NCI-H1436 treated with DMSO at 0.1 percent for 48 hours (cell line): ENCODE results near the gene C2orf72.

Experiments used
- DNase-seq: peaks from one replicate; lab custom pipeline; 2025; lab: John Stamatoyannopoulos, UW

Gene C2orf72

DNA sequence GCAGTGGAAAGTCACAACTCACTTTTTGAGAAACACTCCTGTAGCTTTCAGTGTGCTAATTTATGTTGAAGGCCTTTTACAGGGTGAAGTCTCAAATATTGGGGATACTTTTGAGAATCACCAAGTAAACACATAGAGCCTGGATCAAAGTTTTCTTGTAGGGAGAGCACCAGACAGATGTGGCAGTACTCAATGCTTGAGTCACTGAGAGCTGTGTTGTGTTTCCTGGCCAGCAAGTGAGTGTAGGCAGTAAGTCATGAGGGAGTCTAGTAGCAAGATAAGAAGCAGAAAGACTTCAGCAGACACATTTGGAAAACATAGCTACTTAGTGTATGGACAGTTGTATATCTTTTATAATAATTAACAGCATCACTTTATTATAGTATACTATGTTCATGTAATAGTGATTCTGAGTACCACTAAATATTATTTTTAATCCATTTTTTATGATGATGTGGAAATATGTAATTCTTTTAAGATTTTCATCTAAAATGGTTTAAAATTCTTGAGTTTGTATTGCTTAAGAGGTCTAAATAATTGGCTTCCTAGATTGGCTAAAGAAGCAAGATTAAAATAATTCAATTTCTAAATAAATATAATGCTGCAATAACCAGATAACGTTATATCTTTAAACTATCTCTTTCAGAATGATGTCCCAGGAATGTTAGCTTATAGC is 32.2 kb downstream of the C2orf72 start:
- no peak for DNase-seq

DNA sequence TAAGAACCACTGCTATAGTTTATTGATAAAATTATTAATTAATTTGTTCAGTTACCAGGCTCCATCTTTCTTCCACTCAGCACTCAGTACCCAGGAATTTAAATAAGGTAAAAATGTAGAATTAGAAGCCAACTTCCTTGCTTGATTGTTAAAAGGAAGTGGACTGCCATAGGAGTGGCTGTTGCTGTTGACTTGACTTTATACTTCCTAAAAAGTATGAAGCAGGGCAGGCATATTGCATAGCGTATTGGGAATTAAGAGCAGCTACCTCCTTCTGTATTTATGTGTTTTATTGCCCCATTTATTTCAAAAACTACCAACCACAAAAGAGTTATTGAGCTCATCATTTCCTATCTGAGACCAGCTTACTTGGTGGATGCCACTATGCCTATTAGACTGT is 47.2 kb downstream of the C2orf72 start:
- DNase-seq = no peak

DNA sequence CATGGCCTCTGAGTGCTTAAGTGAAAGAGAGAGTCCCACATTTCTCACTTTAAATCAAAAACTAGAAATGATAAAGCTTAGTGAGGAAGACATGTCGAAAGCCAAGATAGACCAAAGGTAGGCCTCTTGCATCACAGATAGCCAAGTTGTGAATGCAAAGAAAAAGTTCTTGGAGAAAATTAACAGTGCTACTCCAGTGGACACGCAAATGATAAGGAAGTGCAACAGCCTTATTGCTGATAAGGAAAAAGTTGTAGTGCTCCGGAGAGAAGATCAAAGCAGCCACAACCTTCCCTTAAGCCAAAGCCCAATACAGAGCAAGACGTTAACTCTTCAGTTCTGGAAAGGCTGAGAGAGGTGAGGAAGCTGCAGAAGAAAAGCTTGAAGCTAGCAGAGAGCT is 51.4 kb downstream of the C2orf72 start:
- no peak for DNase-seq

DNA sequence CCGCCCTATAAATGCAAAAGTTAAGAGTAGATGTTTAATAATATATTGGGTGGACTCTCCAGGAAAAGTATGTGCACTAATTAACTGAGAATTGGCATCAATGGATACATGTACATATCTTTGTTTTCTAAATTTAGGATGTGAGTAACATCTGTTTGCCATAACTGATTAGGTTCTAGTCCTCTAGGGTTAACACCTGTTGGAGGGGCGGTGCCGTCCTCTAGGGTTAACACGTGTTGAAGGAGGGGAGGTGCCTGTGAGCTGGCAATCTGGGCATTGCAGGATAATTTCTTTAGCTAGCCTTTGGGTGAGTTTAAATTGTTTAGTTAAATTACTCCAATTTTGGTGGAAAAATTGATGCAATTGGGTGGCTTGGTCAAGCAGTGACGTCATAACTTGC is 56.6 kb downstream of the C2orf72 start:
- no peak for DNase-seq

DNA sequence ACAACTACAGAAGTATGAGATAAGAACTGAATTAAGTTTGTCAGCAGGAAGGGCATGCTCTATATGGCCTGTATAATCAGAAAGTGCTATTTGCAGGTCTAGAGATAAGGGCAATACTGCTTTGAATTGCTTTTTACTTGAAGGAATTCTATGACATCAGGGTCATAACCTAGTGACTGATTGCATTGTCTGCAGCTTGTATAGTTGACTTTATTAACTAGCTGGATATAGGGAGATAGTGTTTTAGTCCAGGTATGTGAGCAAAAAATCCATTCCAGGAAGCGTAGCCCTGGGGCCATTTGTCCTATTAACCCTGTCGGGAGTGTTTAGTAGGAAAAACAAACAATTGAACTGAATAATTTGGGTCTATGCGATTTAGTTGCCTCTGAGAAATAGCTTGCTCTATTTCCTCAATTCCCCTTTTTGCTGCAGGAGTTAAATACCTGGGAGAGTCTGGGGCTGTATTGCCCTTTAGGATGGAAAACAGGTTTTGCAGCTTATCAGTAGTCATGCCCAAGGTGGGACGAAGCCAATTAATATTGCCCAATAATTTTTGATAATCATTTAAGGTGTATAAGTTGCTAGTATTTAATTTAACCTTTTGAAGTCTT is 57.5 kb downstream of the C2orf72 start:
- no peak for DNase-seq
